Ascending aorta (tissue), 2 donors: ENCODE measurements around the gene OCSTAMP. TPM values are rescaled to one million over a fixed set of nuclear protein-coding genes. Genes with fewer than 3 reads are reported as not detected.

Experiments
- DNase-seq, 2 donors: peaks; one replicate each; pipeline ENCODE4 v3.0.0-alpha.2; 2019; ENCODE audit warnings: low spot score in 2 of 2
- H3K27ac ChIP-seq, 2 donors: fragments of 200-600 bp; sonication (generic); one replicate each; pipeline ENCODE4 v1.5.1; 2016 to 2017; ENCODE audit warnings: mild to moderate bottlenecking in 1 of 2
- H3K27me3 ChIP-seq: fragments of 200-600 bp; sonication (generic); one replicate; pipeline ENCODE4 v1.5.1; 2017
- H3K36me3 ChIP-seq, 2 donors: fragments of 200-600 bp; sonication (generic); one replicate each; pipeline ENCODE4 v1.5.1; 2016
- H3K4me1 ChIP-seq, 2 donors: fragments of 200-600 bp; sonication (generic); one replicate each; pipeline ENCODE4 v1.5.1; 2016 to 2017; ENCODE audit warnings: mild to moderate bottlenecking in 1 of 2
- H3K4me3 ChIP-seq, 2 donors: fragments of 200-600 bp; sonication (generic); one replicate each; pipeline ENCODE4 v1.5.1; 2016 to 2017; ENCODE audit warnings: mild to moderate bottlenecking in 1 of 2
- H3K9me3 ChIP-seq, 2 donors: fragments of 200-600 bp; sonication (generic); one replicate each; pipeline ENCODE4 v1.5.1; 2016
- CTCF ChIP-seq, 3 experiments: fragments of 200-600 bp in 2 of 3; fragments of 450-650 bp in 1 of 3; sonication (generic) in 2 of 3; IDR thresholded peaks; one replicate each; pipeline ENCODE4 v1.5.1; 2016 to 2019; ENCODE audit warnings: antibody characterized with exemption in 3 of 3, mild to moderate bottlenecking in 1 of 3, moderate library complexity in 1 of 3
- intact Hi-C: fragments of 100-400 bp; cut with DNase I; formaldehyde crosslinking; loops from one replicate; pipeline ENCODE4 v1.15.1; 2023
- total RNA-seq: library from RNA; depleted of rRNA; stranded (reverse); fragments of >200 nt; gene quantifications from one replicate; pipeline ENCODE4 v1.1.0, GENCODE V29; 2016

OCSTAMP gene
- total RNA-seq, 1 donor from 2014 or later, result not detected

GRCh38 chr20:46555370-46555956 is 5.0 kb upstream of the OCSTAMP start:
- no peaks in the 10 kb centered on the region for H3K9me3 ChIP-seq
- DNase-seq, result no peak
- H3K27ac ChIP-seq, result no peak overlapping the region
- H3K4me3 ChIP-seq, result no peak overlapping the region
- no peaks in the 10 kb centered on the region for H3K27me3 ChIP-seq
- TF ChIP-seq CTCF (IDR thresholded peaks at IDR 0.05), result no peak
- no peaks in the 10 kb centered on the region for H3K4me1 ChIP-seq
- intact Hi-C loops, result loop anchor here (5.0 kb wide), 1 partner anchor 193 kb away; no protein-coding TSS in a partner anchor
- no peaks in the 10 kb centered on the region for H3K36me3 ChIP-seq

GRCh38 chr20:46554828-46555227 is 4.4 kb upstream of the OCSTAMP start:
- H3K4me3 ChIP-seq, result no peak overlapping the region
- intact Hi-C loops, result loop anchor here (5.0 kb wide), 1 partner anchor 193 kb away; no protein-coding TSS in a partner anchor
- DNase-seq, result no peak
- H3K27ac ChIP-seq, result no peak overlapping the region
- no peaks in the 10 kb centered on the region for H3K9me3 ChIP-seq
- no peaks in the 10 kb centered on the region for H3K4me1 ChIP-seq
- H3K27me3 ChIP-seq, result no peaks in the 10 kb centered on the region
- H3K36me3 ChIP-seq, result no peaks in the 10 kb centered on the region
- TF ChIP-seq CTCF (IDR thresholded peaks at IDR 0.05), result no peak

GRCh38 chr20:46553926-46554325 is 3.5 kb upstream of the OCSTAMP start:
- H3K4me3 ChIP-seq, result no peak overlapping the region
- no peak for TF ChIP-seq CTCF (IDR thresholded peaks at IDR 0.05)
- no peak for DNase-seq
- no peaks in the 10 kb centered on the region for H3K36me3 ChIP-seq
- no peaks in the 10 kb centered on the region for H3K27me3 ChIP-seq
- H3K9me3 ChIP-seq, result no peaks in the 10 kb centered on the region
- intact Hi-C loops, result no loop called here
- no peak overlapping the region for H3K27ac ChIP-seq
- H3K4me1 ChIP-seq, result no peaks in the 10 kb centered on the region

GRCh38 chr20:46552460-46553420 is 2.3 kb upstream of the OCSTAMP start:
- TF ChIP-seq CTCF (IDR thresholded peaks at IDR 0.05), result no peak
- Histone ChIP-seq H3K4me1 (no peaks in the 10 kb centered on the region), H3K27ac (no peak overlapping the region), H3K4me3 (no peak overlapping the region), H3K9me3 (no peaks in the 10 kb centered on the region), H3K27me3 (no peaks in the 10 kb centered on the region), H3K36me3 (no peaks in the 10 kb centered on the region)
- intact Hi-C loops, result no loop called here
- DNase-seq, result no peak

GRCh38 chr20:46551522-46552381 is 1.3 kb upstream of the OCSTAMP start:
- intact Hi-C loops, result no loop called here
- Histone ChIP-seq H3K4me1 (no peaks in the 10 kb centered on the region), H3K36me3 (no peaks in the 10 kb centered on the region), H3K9me3 (no peaks in the 10 kb centered on the region), H3K27me3 (no peaks in the 10 kb centered on the region), H3K27ac (no peak overlapping the region), H3K4me3 (no peak overlapping the region)
- TF ChIP-seq CTCF (IDR thresholded peaks at IDR 0.05), result no peak
- no peak for DNase-seq
